Hypothalamus (tissue), 51 donors: ENCODE data around the gene GATC.
"Not testable (repeated sequence)": the region's sequence is repeated elsewhere in the genome, so short reads cannot be mapped to it uniquely, and the experiment has no call there.

Experiments used
- DNase-seq, 51 donors: peaks; one replicate each; lab custom pipeline; 2025; lab: John Stamatoyannopoulos, UW

Gene GATC

GRCh38 chr12:120432772-120433525 lies 13.3 kb upstream of the GATC start:
- DNase-seq = no peak

GRCh38 chr12:120437735-120438494 lies 8.3 kb upstream of the GATC start, which contains the start of gene COX6A1:
Gene COX6A1, plus strand, starts transcription at chr12:120438113. Its CDS starts 14 bp downstream, at chr12:120438127.
- peak; percentile 47 to 96 (median 88) for DNase-seq

GRCh38 chr12:120438495-120439198 lies 7.6 kb upstream of the GATC start:
- no peak for DNase-seq

GRCh38 chr12:120439646-120440247 lies 6.5 kb upstream of the GATC start:
- DNase-seq = peak in 33 of 51 donors; percentile 0 to 57 (median 10)

GRCh38 chr12:120444676-120445075 lies 1.6 kb upstream of the GATC start:
- no peak for DNase-seq

- not testable (repeated sequence) for DNase-seq
These were observed 567 bp downstream of the GATC start for GRCh38 chr12:120446844-120447178.

GRCh38 chr12:120447992-120448391 lies 1.7 kb downstream of the GATC start:
- no peak for DNase-seq

GRCh38 chr12:120452524-120452923 lies 6.3 kb downstream of the GATC start:
- not testable (repeated sequence) for DNase-seq

- no peak for DNase-seq
These were observed 7.0 kb downstream of the GATC start for GRCh38 chr12:120453060-120453750.

GRCh38 chr12:120453977-120454376 lies 7.7 kb downstream of the GATC start:
- no peak for DNase-seq

- no peak for DNase-seq
These were observed 9.1 kb downstream of the GATC start for GRCh38 chr12:120455302-120455701.

- DNase-seq = no peak
These were observed 10.9 kb downstream of the GATC start for GRCh38 chr12:120457133-120457532.

- DNase-seq = no peak
These were observed 13.9 kb downstream of the GATC start for GRCh38 chr12:120460157-120460556.

- DNase-seq = no peak
These were observed 15.9 kb downstream of the GATC start for GRCh38 chr12:120462099-120462640.

- no peak for DNase-seq
These were observed 17.5 kb downstream of the GATC start for GRCh38 chr12:120463712-120464111.

- DNase-seq = no peak
These were observed 19.5 kb downstream of the GATC start for GRCh38 chr12:120465756-120466155.

GRCh38 chr12:120466560-120467315 lies 20.5 kb downstream of the GATC start:
- DNase-seq = peak in 10 of 51 donors; percentile 0 to 31 (median 16)

GRCh38 chr12:120467439-120467838 lies 21.2 kb downstream of the GATC start:
- DNase-seq = no peak

- peak in 6 of 51 donors; percentile 6 to 53 (median 31) for DNase-seq
These were observed 22.1 kb downstream of the GATC start for GRCh38 chr12:120468325-120468820.
